Heart right ventricle (tissue), 16 donors: ENCODE data around the gene KIRREL1. TPM values are rescaled to one million over a fixed set of nuclear protein-coding genes. Genes with fewer than 3 reads are reported as not detected.

Experiments
- ATAC-seq, 8 donors: fragments of 200-7000 bp; cut with Tn5 transposase; one replicate each; pipeline ENCODE4 v1.9.1; 2020; ENCODE audit warnings: mild to moderate bottlenecking in 8 of 8, moderate library complexity in 8 of 8, moderate number of reproducible peaks in 1 of 8
- DNase-seq, 2 donors: peaks; one replicate each; pipeline ENCODE4 v3.0.0-alpha.2; 2020
- H3K27ac ChIP-seq, 10 donors: fragments of 200-600 bp; sonication (generic) in 2 of 10; one replicate each; pipeline versions ENCODE4 v1.5.0 to v1.8.0; 2020 to 2022; ENCODE audit warnings: mild to moderate bottlenecking in 3 of 10
- H3K27me3 ChIP-seq, 7 donors: fragments of 200-600 bp; one replicate each; pipeline ENCODE4 v1.8.0; 2021 to 2022; ENCODE audit warnings: mild to moderate bottlenecking in 2 of 7
- H3K36me3 ChIP-seq, 9 donors: fragments of 200-600 bp; sonication (generic) in 1 of 9; one replicate each; pipeline versions ENCODE4 v1.5.0 to v1.8.0; 2020 to 2022; ENCODE audit warnings: mild to moderate bottlenecking in 2 of 9
- H3K4me1 ChIP-seq, 9 donors: fragments of 200-600 bp; sonication (generic) in 1 of 9; one replicate each; pipeline versions ENCODE4 v1.5.0 to v1.8.0; 2020 to 2022; ENCODE audit warnings: mild to moderate bottlenecking in 4 of 9
- H3K4me3 ChIP-seq, 10 donors: fragments of 200-600 bp; sonication (generic) in 2 of 10; one replicate each; pipeline versions ENCODE4 v1.5.0 to v1.8.0; 2020 to 2022; ENCODE audit warnings: mild to moderate bottlenecking in 7 of 10, moderate library complexity in 2 of 10
- H3K9me3 ChIP-seq, 11 donors: fragments of 200-600 bp in 10 of 11; sonication (generic) in 2 of 11; one replicate each; pipeline versions ENCODE4 v1.5.0 to v1.8.0; 2013 to 2022; ENCODE audit warnings: mild to moderate bottlenecking in 2 of 11, control low read depth in 1 of 11, moderate library complexity in 1 of 11
- WGBS, 2 donors: extraction: QIAGEN DNeasy Blood & Tissue Kit; methylation state at CpG; one replicate each; pipeline ENCODE4 v1.1.7; 2013; ENCODE audit warnings: inconsistent platforms in 1 of 2; 5-methylcytosine and 5-hydroxymethylcytosine counted together
- intact Hi-C, 10 donors: fragments of 100-400 bp; cut with DNase I; formaldehyde crosslinking; loops; one replicate each; pipeline versions ENCODE4 v1.11.1 to v1.14.2; 2022
- polyA plus RNA-seq, 2 donors: library from polyadenylated mRNA; stranded (reverse); fragments of 200-250 nt; gene quantifications; one replicate each; pipeline ENCODE4 v1.2.3, GENCODE V29; 2013
- total RNA-seq, 10 donors: library from RNA; stranded (reverse); fragmentation: NEBNext Ultra II Directional in 3 of 10; extraction: Animal tissue kit (Norgen Biotek cat#: 25700) in 3 of 10; gene quantifications; one replicate each; pipeline versions ENCODE4 v1.2.1 to v1.2.4, GENCODE V29; 2021 to 2023
- TF ChIP-seq, protein P1 (sequence below), 9 donors: fragments of 200-600 bp; sonication (generic) in 2 of 9; IDR thresholded peaks; one replicate each; pipeline versions ENCODE4 v1.5.0 to v1.8.0; 2021 to 2022; ENCODE audit warnings: antibody characterized with exemption in 9 of 9, mild to moderate bottlenecking in 5 of 9, moderate library complexity in 1 of 9
- donor health status: Arrhythmogenic right ventricular cardiomyopathy.
- donor health status: ischemic (EF 13 %, LVEDD 7.1; RV severe dilation, severe dysfunction).
- donor health status: healthy with polysubstance abuse.
- donor health status: DM: no; HTN: yes; CAD: no.
- donor health status: DM: no; HTN: no; CAD: no.
- donor health status: ischemic (EF 25% LVEDD 6.9; RV normal size, moderate dysfunction).
- donor health status: ischemic (EF 25% LVEDD 5.7; RV mildly dilated, moderate dysfunction).
- donor health status: healthy.
- donor health status: DM: yes; HTN: yes; CAD: no.
- donor health status: Ischemic cardiomyopathy.
- donor health status: ischemic (EF 35%, LVEDD 5.7; RV mildly dilated, moderate dysfunction).
- donor health status: nonischemic (EF 11% LVEDD 7.7; RV severe dilation, severe dysfunction).
- donor health status: DM: yes; HTN: yes; CAD: no.
- donor health status: PGD.
- donor health status: ischemic (EF 29% LVEDD 5.4; RV normal size, mild dysfunction).
- donor health status: nonischemic (EF 23%, LVEDD 6.1; RV moderate dilation, normal function).

Gene KIRREL1
- total and polyA plus RNA-seq, 12 donors: 4.1 to 14.7 (median 7.4) TPM

DNA sequence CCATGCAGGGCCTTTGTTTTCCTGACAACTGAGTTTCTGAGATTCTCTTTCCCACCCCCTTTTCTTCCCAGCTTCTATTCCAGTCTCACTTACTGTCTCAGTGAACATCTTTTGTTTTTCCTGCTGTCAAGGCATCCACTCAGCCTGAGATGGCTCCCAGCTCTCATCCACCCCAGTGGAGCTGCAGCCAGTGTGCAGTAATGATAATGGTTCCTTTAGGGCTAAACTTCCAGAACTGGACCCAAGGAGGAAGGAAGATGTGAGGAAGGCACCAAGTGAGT, 44.4 kb upstream of the KIRREL1 start:
- H3K36me3 ChIP-seq: no peaks in the 10 kb centered on the region
- no peak for ATAC-seq
- no peaks in the 10 kb centered on the region for H3K9me3 ChIP-seq
- no peak for DNase-seq
- H3K27ac ChIP-seq: no peak overlapping the region
- peaks cover 0 to 14% (median 0%) of the 10 kb centered on the region in 9 donors for H3K4me1 ChIP-seq
- intact Hi-C loops: loop anchor here (2.0 to 10.0 kb wide), 6 partner anchors 70 to 368 kb away; no protein-coding TSS in a partner anchor
- TF ChIP-seq, protein P1, sequence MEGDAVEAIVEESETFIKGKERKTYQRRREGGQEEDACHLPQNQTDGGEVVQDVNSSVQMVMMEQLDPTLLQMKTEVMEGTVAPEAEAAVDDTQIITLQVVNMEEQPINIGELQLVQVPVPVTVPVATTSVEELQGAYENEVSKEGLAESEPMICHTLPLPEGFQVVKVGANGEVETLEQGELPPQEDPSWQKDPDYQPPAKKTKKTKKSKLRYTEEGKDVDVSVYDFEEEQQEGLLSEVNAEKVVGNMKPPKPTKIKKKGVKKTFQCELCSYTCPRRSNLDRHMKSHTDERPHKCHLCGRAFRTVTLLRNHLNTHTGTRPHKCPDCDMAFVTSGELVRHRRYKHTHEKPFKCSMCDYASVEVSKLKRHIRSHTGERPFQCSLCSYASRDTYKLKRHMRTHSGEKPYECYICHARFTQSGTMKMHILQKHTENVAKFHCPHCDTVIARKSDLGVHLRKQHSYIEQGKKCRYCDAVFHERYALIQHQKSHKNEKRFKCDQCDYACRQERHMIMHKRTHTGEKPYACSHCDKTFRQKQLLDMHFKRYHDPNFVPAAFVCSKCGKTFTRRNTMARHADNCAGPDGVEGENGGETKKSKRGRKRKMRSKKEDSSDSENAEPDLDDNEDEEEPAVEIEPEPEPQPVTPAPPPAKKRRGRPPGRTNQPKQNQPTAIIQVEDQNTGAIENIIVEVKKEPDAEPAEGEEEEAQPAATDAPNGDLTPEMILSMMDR (IDR thresholded peaks at IDR 0.05): no peak
- H3K4me3 ChIP-seq: no peak overlapping the region
- peaks cover 0 to 21% (median 10%) of the 10 kb centered on the region in 7 donors for H3K27me3 ChIP-seq

DNA sequence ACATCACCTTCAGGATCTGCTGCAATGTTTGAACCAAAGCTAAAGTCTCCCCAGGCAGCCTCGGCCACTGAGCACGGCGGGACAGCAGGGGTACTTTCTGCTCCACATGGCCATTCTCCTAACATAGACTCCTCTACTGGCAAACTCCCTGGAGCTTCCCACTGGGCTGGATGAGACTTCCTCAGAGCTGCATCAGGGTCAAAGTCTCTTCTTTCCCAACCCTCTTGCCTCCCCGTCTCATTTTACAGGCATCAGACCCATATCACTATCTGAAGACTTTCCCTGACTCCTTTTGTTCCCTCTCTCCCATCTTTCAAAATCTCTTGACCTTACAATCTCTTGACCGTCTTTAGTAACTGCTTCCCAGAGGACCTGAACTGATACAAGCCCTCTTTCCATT, 42.2 kb upstream of the KIRREL1 start:
- intact Hi-C loops: loop anchor here in 1 of 10 donors (5.0 kb wide), 1 partner anchor 74 kb away; no protein-coding TSS in a partner anchor
- 77 to 82% methylated on average over 5 of the region's 5 CpGs for WGBS, 2 donors
- peaks cover 0 to 11% (median 0%) of the 10 kb centered on the region in 9 donors for H3K4me1 ChIP-seq

DNA sequence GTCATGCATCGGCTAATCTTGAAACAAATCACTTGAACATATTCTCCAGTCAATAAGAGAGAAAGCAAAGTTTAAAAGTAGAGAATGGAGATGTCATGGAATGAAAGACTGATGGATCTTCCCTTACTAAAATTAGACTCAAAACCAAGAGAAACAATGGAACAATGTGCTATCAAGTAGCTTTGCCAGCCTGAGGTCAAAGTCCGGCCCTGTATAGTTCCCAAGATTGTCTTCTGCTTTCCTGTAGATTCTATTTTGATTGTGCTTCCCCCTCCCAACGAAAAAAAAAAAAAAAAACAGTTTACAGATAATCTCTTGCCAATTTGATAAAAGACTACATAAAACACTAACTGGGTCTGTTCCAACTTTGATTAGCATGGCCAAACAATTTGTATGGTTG, 40.8 kb upstream of the KIRREL1 start:
- Histone ChIP-seq H3K9me3 (no peaks in the 10 kb centered on the region), H3K4me3 (no peak overlapping the region), H3K36me3 (no peaks in the 10 kb centered on the region), H3K27me3 (peaks cover 0 to 25% (median 7%) of the 10 kb centered on the region in 7 donors), H3K27ac (no peak overlapping the region), H3K4me1 (peaks cover 0 to 11% (median 0%) of the 10 kb centered on the region in 9 donors)
- DNase-seq (no peak), ATAC-seq (no peak)
- WGBS, 2 donors: 44 to 57% methylated on average over 3 of the region's 3 CpGs
- TF ChIP-seq, protein P1 (IDR thresholded peaks at IDR 0.05): no peak
- intact Hi-C loops: loop anchor here in 1 of 10 donors (5.0 kb wide), 1 partner anchor 75 kb away; no protein-coding TSS in a partner anchor

More for the DNA sequence above, 42.2 kb upstream of the KIRREL1 start:
- Histone ChIP-seq H3K9me3 (no peaks in the 10 kb centered on the region), H3K27me3 (peaks cover 0 to 25% (median 10%) of the 10 kb centered on the region in 7 donors), H3K27ac (no peak overlapping the region), H3K36me3 (no peaks in the 10 kb centered on the region), H3K4me3 (no peak overlapping the region)
- ATAC-seq (no peak), DNase-seq (no peak)
- TF ChIP-seq, protein P1 (IDR thresholded peaks at IDR 0.05): no peak

DNA sequence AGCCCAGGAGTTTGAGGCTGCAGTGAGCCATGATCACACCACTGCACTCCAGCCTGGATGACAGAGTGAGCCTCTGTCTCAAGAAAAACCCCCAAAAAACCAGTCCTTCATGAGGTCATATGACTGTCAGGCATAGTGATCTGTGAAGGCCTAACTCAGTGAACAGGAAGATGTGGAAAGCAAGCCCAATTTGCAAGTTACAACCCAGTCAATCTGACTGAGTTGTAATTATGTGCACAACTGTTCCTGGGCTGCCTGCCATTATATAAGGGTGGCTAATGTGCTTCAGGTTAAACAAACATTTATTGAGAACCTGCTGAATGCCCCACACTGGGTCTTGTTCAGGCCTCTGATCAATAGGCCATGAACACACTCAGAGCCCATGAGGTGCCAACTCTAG, 38.2 kb upstream of the KIRREL1 start:
- ATAC-seq (no peak), DNase-seq (no peak)
- peaks cover 0 to 11% (median 0%) of the 10 kb centered on the region in 9 donors for H3K4me1 ChIP-seq
- intact Hi-C loops: no loop called here
- H3K27ac ChIP-seq: peak overlapping the region in 1 of 10 donors; percentile 42
- TF ChIP-seq, protein P1 (IDR thresholded peaks at IDR 0.05): no peak
- H3K27me3 ChIP-seq: peaks cover 0 to 21% (median 8%) of the 10 kb centered on the region in 7 donors
- H3K4me3 ChIP-seq: no peak overlapping the region
- no peaks in the 10 kb centered on the region for H3K9me3 ChIP-seq
- H3K36me3 ChIP-seq: no peaks in the 10 kb centered on the region
